ENCODE data around the gene THSD4. TPM values are rescaled to one million over a fixed set of nuclear protein-coding genes. Genes with fewer than 3 reads are reported as not detected.

THSD4 gene
- total RNA-seq, 2 donors from 2014 or later = 16.3 to 18.8 TPM

DNA sequence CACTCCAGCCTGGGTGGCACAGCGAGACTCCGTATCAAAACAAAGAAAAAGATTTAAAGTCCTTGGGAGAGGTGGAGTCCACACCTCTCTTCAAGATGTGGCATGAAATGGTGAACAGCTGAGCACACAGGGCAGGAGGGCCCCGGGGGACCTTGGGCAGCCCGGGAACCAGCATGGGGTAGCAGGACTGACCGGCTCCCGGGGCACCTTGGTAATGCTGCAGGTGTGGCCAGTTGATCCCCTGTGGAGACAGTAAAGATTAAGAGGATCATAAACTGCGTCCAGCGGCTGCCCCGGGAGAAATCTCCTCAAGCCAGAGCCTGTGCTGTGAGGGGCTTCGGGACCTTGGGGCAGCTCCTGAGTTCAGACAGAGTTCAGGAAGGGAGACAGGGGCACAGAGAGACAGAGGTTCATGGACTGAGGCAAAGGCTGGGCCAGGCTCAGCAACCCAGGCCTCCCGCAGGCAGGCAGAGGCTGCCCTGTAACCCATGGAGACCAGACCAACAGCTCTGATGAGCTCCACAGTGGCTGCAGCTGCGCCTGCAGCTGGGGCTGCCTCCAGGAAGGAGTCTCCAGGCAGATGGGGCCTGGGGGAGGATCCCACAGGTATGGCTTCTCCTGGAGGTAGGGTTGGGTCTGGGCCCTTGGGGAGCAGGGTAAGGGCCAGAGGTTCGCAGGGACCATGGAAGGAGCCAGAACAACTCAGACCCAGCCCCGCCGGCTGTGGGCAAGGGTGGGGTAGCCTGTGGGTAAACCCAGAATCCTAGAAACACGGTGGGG lies 695.2 kb downstream of the THSD4 start, which contains the start of gene NR2E3:
NR2E3 (plus strand) TSS at position 299 of the 780 bp plus-strand sequence; CDS start at position 489, 190 bp downstream.
- intact Hi-C loops (cut with DNase I) = no loop called here
- no peak for DNase-seq (ENCODE audit: low spot score)

DNA sequence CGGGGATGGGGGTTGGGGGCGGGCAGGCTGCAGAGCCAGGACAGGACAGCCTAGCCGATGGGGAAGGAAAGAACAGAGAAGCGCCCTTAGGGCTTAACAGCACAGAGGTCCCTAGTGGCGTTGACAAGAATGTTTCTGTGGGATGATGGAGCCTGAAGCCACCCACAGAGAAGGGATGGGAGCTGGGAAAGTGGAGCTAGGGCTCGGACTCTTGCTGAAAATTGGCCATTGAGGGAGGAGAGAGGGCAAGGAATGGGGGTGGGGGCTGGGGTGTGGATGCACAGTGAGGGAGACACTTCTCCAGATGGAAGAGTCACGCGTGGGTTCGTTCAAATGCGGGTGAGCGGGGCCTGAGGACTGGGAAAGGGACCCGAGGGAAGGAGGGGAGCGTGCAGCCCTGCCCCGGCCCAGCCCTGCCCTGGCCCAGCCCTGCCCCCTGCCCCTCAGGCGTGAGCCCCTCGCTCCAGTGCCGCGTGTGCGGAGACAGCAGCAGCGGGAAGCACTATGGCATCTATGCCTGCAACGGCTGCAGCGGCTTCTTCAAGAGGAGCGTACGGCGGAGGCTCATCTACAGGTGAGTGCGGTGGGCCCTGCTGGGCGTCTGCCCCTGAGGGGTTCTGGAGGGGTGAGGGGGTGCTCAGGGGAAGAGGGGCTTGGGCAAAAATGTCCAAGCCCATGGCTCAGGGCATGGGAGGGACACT lies 695.9 kb downstream of the THSD4 start:
- intact Hi-C loops (cut with DNase I) = no loop called here
- no peak for DNase-seq (ENCODE audit: low spot score)

DNA sequence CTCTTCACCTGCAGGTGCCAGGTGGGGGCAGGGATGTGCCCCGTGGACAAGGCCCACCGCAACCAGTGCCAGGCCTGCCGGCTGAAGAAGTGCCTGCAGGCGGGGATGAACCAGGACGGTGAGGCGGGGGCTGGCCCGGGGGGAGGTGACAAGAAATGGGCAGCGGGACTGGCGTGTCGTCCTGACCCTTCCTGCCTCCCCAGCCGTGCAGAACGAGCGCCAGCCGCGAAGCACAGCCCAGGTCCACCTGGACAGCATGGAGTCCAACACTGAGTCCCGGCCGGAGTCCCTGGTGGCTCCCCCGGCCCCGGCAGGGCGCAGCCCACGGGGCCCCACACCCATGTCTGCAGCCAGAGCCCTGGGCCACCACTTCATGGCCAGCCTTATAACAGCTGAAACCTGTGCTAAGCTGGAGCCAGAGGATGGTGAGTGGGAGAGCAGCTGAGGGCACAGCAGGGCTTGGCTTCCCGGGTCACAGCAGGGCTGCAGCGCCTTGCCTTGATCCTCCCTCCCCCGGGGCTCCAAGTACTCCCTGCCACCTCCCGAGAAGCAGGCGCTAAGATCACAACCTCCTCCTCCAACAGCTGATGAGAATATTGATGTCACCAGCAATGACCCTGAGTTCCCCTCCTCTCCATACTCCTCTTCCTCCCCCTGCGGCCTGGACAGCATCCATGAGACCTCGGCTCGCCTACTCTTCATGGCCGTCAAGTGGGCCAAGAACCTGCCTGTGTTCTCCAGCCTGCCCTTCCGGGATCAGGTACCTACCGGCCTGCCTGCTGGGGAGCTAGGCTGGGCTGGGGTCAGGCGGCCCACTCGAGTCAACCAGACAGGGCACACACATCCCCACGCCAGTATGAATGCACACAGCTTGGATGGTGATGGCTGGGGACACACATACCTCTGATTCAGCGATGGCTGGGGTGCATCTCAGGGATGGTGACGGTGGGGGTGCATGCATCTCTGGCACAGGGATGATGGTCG lies 696.8 kb downstream of the THSD4 start:
- intact Hi-C loops (cut with DNase I) = no loop called here
- no peak for DNase-seq (ENCODE audit: low spot score)

DNA sequence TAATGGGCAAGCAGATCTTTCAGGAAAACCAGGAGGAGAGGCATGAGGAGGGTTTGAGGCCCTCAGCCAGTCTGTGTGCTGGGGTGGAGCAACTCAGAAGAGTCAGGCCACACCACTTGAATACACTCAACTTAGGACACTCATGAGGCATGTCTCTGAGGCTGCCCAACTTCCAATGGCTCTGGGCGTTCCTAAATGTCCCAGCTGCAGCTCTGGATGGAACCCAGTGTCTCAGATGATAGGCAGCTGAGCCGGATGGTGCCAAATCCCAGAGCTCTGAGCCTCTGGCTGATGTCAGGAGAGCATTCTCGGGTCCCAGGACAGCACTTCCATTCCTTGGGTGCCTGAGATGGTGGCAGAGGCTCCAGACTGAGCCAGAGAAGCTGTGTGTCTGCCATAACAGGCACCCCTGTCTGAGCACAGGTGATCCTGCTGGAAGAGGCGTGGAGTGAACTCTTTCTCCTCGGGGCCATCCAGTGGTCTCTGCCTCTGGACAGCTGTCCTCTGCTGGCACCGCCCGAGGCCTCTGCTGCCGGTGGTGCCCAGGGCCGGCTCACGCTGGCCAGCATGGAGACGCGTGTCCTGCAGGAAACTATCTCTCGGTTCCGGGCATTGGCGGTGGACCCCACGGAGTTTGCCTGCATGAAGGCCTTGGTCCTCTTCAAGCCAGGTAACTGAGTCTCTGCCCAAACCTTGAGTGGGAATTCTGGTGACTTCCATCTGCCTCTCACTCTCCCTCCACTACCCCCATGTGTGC lies 697.9 kb downstream of the THSD4 start:
- no peak for DNase-seq (ENCODE audit: low spot score)
- intact Hi-C loops (cut with DNase I) = loop anchor here in 1 of 2 donors (1.0 kb wide), 1 partner anchor 19 kb away; no protein-coding TSS in a partner anchor

DNA sequence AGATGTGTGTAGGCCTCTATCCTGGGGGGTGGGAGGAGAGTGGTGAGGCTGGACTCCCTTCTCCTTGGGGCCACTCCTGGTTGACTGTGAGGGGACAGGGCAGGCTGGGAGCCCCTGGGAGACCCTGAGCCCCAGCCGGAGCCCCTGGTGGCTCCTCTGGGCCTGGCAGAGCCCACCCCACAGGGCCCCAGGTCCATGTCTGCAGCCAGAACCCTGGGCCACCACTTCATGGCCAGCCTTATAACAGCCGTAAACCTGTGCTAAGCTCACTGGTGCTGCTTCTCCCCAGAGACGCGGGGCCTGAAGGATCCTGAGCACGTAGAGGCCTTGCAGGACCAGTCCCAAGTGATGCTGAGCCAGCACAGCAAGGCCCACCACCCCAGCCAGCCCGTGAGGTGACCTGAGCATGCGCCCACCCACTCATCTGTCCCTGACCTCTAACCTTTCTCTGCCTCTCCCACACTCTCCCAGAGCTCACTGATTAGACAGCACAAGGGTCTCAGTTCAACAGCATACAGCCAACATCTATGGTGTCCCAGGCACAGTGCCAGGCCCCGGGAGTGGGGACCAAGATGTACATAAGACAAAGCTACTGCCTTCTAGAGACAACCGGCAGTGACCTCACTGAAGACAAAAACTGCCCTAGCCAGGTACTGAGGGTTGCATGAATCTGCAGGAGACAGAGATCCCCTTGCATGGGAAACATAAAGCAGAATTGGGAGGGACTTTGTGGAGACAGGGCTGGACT lies 698.6 kb downstream of the THSD4 start:
- intact Hi-C loops (cut with DNase I) = loop anchor here in 1 of 2 donors (1.0 kb wide), 1 partner anchor 18 kb away; no protein-coding TSS in a partner anchor
- no peak for DNase-seq (ENCODE audit: low spot score)

DNA sequence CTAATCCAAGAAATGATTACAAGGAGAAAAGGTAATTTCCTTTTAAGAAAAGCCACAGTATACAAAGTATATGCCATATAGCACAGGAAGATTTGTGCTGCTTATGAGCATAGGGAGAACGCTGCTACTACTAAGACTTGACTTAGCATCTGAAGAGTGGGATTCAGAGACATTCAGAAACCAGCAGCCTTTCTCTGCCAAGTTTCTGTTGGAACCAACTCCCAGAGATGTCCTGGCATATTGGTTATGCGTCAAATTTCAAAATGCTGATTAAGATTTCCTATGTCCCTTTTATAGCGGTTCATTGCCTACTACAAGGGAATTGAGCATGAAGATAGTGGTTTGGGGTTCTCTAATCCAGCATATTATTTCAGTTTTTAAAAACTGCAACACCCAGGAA lies 700.0 kb downstream of the THSD4 start:
- DNase-seq (ENCODE audit: low spot score) = no peak
- intact Hi-C loops (cut with DNase I) = no loop called here

DNA sequence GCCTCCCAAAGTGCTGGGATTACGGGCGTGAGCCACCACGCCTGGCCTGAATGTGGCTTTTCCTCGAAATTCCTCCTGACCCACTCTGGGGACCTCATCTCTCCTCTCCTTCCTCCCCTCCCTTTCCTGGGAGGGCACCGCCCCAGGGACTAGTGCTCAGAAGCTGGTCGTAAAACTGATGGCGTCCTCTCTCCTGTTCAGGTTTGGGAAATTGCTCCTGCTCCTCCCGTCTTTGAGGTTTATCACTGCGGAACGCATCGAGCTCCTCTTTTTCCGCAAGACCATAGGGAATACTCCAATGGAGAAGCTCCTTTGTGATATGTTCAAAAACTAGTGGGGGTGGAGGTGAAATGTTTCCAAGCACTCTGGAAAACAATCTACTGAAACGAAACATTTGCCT lies 702.1 kb downstream of the THSD4 start:
- no peak for DNase-seq (ENCODE audit: low spot score)
- intact Hi-C loops (cut with DNase I) = no loop called here

DNA sequence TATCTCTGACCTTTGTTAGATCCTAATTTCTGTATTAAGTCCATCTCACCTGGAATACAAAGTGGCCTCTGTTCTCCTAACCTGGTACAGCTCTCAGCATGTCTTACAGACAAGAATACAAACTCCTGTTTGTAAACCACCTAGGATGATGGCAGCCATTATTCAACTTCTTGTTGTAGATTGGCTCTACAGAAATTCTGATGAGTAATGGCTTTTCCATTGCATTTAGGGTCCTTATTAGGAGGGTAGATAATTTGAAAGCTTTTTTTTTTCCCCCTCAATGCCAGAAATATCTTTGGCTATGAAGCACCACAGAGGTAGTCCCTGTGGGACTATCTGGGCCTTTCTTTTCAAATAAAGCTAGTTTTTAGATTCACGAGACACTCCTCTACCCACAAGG lies 704.9 kb downstream of the THSD4 start:
- intact Hi-C loops (cut with DNase I) = no loop called here

DNA sequence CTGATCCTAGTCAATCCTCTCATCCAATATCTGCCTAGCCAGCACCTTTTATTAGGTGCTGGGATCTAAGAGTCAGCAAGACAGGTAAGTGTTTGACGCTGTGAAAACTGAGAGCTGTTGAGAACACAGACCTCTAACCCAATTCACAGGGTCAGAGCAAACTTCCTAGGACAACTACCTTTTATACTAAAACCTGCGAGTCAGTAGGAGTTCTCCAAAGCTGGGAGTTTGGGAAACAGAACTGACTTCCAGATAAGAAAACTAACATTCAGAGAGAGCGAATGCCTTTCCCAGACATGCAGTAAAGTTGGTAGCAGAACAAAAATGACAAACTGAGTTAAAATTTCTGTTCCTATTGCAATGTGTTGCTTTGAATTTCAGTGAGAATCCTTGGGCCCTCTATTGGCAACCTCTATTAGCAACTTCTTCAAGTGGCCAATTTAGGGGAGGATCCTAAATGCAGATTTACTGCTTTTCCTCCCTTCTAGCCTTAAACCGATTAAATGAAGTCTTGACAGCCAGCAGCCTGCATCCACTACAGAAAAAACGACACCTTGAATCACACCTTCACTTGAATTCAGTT lies 706.4 kb downstream of the THSD4 start:
- no peak for DNase-seq (ENCODE audit: low spot score)
- intact Hi-C loops (cut with DNase I) = no loop called here

More for the DNA sequence above, 704.9 kb downstream of the THSD4 start:
- no peak for DNase-seq (ENCODE audit: low spot score)

DNA sequence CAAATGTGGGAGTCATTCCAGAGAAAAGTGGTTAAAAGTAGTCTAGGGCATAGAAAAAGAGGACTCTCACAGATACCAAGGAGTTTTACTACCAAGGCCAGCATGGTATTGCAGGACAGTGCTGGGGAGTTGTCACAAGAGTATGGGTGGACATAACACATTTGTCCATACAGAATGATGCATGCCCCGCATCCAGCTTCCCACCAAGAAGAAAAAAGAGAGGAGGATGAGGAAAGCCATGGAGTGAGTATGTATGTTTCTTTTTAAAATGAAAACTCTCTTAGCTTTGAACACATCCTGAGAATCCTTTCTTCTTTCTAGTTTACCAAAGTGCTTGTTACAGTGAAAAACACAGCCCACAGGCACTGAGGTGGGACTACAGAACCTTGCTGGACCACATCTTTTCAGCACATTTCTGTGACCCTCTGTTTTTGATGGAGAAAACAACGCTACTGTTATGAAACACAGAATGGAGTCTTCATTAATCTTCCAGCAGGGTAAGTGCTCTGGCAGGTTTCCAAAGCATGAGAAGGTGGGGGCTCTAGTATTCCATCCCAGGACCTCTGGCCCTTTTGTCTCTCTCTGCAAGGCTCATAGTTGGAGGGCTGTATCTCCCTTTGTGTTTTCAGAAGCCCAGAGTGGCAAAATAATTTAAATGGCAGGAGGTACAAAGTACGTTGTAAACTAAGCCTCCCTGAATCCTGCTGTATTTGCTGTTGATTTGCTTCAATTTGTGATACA lies 707.8 kb downstream of the THSD4 start:
- no peak for DNase-seq (ENCODE audit: low spot score)
- intact Hi-C loops (cut with DNase I) = no loop called here

DNA sequence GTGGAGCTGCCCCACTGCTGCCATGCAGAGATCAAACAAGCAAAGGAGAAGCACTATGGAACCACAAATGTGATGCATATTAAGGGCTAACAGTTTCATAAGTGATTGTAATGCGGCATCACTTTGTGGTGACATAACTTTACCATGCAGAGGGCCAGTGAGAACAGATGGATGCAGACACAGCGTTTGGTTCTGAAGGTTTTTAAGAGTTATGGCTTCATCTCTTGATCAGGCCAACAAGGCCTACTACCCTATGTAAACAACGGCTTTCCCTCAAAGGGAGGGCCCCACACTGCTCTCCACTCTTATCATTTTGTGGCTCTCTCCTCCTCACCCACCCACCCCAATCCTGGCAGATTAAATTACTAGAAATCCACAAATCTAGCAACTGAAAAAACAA lies 708.5 kb downstream of the THSD4 start:
- DNase-seq (ENCODE audit: low spot score) = no peak
- intact Hi-C loops (cut with DNase I) = no loop called here

DNA sequence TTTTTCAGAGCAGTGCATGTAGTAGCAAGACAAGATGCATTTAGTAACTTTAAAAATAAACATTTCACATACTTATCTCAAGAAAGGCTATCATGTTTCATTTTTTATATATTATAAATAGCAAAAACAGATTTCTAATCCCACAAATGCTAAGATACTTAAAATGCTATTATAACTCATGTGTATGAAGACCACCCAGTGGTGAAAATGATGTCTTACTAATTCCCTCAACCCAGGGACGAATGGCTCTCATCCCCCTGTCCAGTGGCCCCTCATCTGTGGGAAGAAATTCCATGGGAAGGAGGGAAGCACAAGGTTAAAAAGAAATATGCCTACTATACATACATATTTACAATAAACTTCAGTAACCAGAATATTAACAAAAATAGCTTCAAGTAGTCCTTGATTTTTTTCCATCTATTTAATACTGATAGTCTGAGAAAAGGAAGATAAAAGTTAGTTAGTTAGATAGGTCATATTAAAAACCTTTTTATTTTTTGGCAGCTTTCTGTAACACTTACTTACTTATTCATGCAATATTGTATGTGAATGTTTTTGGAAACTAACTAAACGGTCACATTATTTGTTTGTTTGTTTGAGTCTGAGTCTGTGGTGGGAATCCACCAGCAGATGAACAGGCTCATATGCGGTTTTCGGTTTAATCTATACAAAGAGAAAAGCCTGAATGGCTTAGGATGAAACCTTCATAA lies 709.9 kb downstream of the THSD4 start:
- DNase-seq (ENCODE audit: low spot score) = no peak
- intact Hi-C loops (cut with DNase I) = no loop called here

DNA sequence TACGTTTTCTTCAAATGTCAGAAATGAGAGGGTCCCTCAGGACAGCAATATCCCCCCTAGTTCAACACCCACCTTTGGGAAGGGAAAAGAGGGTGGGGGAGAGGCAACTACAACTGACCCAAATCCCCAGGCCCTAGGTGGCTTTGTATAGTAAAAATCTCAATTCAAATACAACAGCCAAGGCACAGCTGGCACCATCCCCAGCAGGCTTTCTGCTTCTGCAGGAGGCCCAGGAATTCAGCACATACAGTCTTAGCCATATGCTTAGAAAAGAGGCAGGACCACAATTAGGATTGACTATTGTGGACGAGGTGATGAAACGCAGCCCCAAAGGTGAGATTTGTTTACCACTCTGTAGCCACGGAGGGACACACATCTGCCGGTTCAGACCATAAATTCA lies 710.9 kb downstream of the THSD4 start:
- DNase-seq (ENCODE audit: low spot score) = no peak
- intact Hi-C loops (cut with DNase I) = no loop called here

DNA sequence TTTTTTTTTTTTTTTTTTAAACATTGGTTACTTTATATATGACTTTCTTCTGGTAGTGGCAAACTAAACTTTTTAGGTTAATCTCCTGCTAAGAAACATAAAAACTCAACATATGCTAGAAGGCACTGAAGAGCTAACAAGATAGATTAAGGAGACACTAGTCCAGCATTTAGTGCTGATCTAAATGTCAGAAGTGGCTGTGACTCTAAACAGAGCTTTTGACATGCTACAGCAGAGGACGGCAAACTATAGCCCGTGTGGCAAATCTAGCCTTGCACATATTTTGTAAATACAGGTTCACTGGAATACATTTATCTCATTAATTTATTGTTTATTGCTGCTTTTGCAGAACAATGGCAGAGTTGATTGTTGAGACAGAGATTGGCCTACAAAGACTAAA lies 715.7 kb downstream of the THSD4 start:
- intact Hi-C loops (cut with DNase I) = no loop called here

More for the DNA sequence above, 715.7 kb downstream of the THSD4 start:
- no peak for DNase-seq (ENCODE audit: low spot score)

Data from posterior vena cava (tissue), 2 donors.